Endometrial microvascular endothelial cells (primary cell): ENCODE data around the gene CCDC148. TPM values are rescaled to one million over a fixed set of nuclear protein-coding genes. Genes with fewer than 3 reads are reported as not detected.

ENCODE experiments used
- in situ Hi-C: cut with HindIII; loops from 2 replicates; pipeline ENCODE4 v1.10.0; 2017; ENCODE audit warnings: low sequenced_read_pairs, low pct_unique_long_range_greater_than_20kb; ENCODE audit errors: inconsistent ontology term
- total RNA-seq: library from RNA; depleted of rRNA; stranded (reverse); fragments of >200 nt; gene quantifications from one replicate; pipeline ENCODE4 v1.2.3, GENCODE V29; 2015; ENCODE audit errors: inconsistent ontology term

Gene CCDC148
- total RNA-seq, 1 donor from 2014 or later: 0.46 TPM

GRCh38 chr2:158255257-158255656 lies 201.3 kb downstream of the CCDC148 start:
- in situ Hi-C loops: no loop called here

- in situ Hi-C loops: no loop called here
Measured at GRCh38 chr2:158253170-158253569, 203.4 kb downstream of the CCDC148 start.

- in situ Hi-C loops: no loop called here
Measured at GRCh38 chr2:158251356-158251755, 205.2 kb downstream of the CCDC148 start.

GRCh38 chr2:158243392-158243791 lies 213.2 kb downstream of the CCDC148 start:
- in situ Hi-C loops: no loop called here

- in situ Hi-C loops: no loop called here
Measured at GRCh38 chr2:158242280-158242679, 214.3 kb downstream of the CCDC148 start.

GRCh38 chr2:158240975-158241374 lies 215.6 kb downstream of the CCDC148 start:
- in situ Hi-C loops: no loop called here

GRCh38 chr2:158239271-158239670 lies 217.3 kb downstream of the CCDC148 start:
- in situ Hi-C loops: no loop called here

- in situ Hi-C loops: no loop called here
Measured at GRCh38 chr2:158234497-158234896, 222.1 kb downstream of the CCDC148 start.

GRCh38 chr2:158232476-158232875 lies 224.1 kb downstream of the CCDC148 start:
- in situ Hi-C loops: no loop called here

GRCh38 chr2:158228943-158229508 lies 227.5 kb downstream of the CCDC148 start:
- in situ Hi-C loops: no loop called here

- in situ Hi-C loops: loop anchor here (25.0 kb wide), 1 partner anchor 514 kb away; no protein-coding TSS in a partner anchor
Measured at GRCh38 chr2:158223066-158223465, 233.5 kb downstream of the CCDC148 start.

GRCh38 chr2:158221063-158222020 lies 235.2 kb downstream of the CCDC148 start:
- in situ Hi-C loops: loop anchor here (25.0 kb wide), 1 partner anchor 516 kb away; no protein-coding TSS in a partner anchor

- in situ Hi-C loops: loop anchor here (25.0 kb wide), 1 partner anchor 520 kb away; no protein-coding TSS in a partner anchor
Measured at GRCh38 chr2:158217593-158217992, 239.0 kb downstream of the CCDC148 start.

- in situ Hi-C loops: loop anchor here (25.0 kb wide), 1 partner anchor 523 kb away; no protein-coding TSS in a partner anchor
Measured at GRCh38 chr2:158214431-158214830, 242.1 kb downstream of the CCDC148 start.

GRCh38 chr2:158213773-158214172 lies 242.8 kb downstream of the CCDC148 start:
- in situ Hi-C loops: loop anchor here (25.0 kb wide), 1 partner anchor 524 kb away; no protein-coding TSS in a partner anchor

- in situ Hi-C loops: loop anchor here (25.0 kb wide), 1 partner anchor 525 kb away; no protein-coding TSS in a partner anchor
Measured at GRCh38 chr2:158212301-158212700, 244.3 kb downstream of the CCDC148 start.

- in situ Hi-C loops: loop anchor here (25.0 kb wide), 1 partner anchor 526 kb away; no protein-coding TSS in a partner anchor
Measured at GRCh38 chr2:158211502-158211901, 245.1 kb downstream of the CCDC148 start.

GRCh38 chr2:158207354-158207753 lies 249.2 kb downstream of the CCDC148 start:
- in situ Hi-C loops: loop anchor here (25.0 kb wide), 1 partner anchor 530 kb away; no protein-coding TSS in a partner anchor

GRCh38 chr2:158205215-158205614 lies 251.3 kb downstream of the CCDC148 start:
- in situ Hi-C loops: loop anchor here (25.0 kb wide), 1 partner anchor 532 kb away; no protein-coding TSS in a partner anchor
